LoVo (cell line): ENCODE data around the gene C12orf43.

Source experiments
- DNase-seq: peaks from one replicate; pipeline ENCODE4 v3.0.0-alpha.2; 2016; ENCODE audit warnings: low spot score

The C12orf43 gene

DNA sequence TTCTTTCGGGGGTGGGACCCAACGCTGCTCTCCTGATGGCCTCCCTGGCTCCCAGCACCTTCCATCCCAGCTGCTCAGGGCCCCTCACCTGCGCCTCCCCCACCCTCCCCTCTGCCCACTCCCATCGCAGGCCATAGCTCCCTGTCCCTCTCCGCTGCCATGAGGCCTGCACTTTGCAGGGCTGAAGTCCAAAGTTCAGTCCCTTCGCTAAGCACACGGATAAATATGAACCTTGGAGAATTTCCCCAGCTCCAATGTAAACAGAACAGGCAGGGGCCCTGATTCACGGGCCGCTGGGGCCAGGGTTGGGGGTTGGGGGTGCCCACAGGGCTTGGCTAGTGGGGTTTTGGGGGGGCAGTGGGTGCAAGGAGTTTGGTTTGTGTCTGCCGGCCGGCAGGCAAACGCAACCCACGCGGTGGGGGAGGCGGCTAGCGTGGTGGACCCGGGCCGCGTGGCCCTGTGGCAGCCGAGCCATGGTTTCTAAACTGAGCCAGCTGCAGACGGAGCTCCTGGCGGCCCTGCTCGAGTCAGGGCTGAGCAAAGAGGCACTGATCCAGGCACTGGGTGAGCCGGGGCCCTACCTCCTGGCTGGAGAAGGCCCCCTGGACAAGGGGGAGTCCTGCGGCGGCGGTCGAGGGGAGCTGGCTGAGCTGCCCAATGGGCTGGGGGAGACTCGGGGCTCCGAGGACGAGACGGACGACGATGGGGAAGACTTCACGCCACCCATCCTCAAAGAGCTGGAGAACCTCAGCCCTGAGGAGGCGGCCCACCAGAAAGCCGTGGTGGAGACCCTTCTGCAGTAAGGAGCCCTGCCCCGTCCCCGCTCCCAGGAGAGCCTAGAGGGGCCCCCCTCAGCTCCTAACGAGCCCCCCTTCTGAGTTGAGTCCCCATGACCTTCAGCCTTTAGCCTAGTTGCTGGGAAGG lies 37.7 kb downstream of the C12orf43 start, which contains the start of gene HNF1A:
Gene HNF1A (plus strand): TSS at position 248 of the 924 bp plus-strand sequence. CDS start 226 bp downstream, at position 474.
- DNase-seq = peak; percentile 75

DNA sequence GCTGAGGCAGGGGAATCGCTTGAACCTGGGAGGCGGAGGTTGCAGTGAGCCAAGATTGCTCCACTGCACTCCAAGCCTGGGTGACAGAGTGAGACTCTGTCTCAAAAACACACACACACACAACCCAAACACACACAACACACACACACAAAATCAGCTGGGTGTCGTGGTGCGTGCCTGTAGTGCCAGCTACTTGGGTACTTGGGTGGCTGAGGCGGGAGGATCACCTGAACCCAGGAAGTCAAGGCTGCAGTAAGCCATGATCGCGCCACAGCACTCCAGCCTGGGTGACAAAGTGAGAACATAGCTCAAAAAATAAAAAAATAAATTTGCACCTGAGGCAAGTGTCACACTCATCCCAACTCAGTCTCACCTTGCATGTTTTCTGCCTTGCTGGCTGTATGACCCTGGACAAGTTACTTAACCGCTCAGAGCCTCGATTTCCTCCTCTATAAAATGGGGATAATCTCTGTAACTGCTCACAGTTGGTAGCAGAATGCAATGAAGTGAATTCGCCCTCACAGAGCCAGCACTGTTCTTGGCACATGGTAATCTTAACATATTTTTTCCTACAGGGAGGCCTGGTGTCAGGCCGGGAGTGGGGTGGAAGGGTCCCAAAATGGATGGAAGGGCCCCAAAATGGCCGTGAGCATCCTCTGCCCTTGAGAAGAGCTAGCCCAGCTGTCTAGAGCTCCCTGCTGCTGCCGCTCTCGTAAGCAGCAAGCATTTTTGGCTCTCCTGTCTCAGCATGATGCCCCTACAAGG lies 38.6 kb downstream of the C12orf43 start:
- no peak for DNase-seq

DNA sequence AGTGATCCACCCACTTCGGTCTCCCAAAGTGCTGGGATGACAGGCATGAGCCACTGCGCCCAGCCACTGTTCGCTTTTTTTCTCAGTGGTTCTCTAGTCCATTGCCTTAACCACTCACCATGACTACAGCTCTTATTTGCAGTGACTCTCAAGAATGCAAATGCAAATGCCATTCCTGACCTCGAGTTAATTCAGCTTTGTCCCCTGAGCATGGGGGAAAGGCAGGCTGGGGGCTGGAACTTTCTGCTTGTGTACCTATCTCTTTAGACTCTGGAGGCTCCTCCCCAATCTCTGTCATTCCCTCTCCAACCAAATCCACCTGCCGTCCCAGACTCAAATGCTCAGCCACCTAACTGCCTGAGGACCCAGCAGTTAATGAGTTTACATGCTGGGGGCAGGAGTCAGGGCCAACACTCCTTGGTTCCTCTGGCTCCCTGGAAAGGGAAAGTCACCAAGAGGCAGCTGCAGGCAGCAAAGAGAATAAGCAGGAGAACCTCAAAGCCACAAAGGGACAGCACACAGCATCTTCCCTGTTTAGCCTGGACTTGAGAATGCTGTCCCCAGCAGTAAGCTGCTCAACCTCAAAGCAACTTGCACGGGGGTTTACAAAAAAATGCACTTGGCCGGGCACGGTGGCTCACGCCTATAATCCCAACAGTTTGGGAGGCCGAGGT lies 43.3 kb downstream of the C12orf43 start:
- DNase-seq = no peak

DNA sequence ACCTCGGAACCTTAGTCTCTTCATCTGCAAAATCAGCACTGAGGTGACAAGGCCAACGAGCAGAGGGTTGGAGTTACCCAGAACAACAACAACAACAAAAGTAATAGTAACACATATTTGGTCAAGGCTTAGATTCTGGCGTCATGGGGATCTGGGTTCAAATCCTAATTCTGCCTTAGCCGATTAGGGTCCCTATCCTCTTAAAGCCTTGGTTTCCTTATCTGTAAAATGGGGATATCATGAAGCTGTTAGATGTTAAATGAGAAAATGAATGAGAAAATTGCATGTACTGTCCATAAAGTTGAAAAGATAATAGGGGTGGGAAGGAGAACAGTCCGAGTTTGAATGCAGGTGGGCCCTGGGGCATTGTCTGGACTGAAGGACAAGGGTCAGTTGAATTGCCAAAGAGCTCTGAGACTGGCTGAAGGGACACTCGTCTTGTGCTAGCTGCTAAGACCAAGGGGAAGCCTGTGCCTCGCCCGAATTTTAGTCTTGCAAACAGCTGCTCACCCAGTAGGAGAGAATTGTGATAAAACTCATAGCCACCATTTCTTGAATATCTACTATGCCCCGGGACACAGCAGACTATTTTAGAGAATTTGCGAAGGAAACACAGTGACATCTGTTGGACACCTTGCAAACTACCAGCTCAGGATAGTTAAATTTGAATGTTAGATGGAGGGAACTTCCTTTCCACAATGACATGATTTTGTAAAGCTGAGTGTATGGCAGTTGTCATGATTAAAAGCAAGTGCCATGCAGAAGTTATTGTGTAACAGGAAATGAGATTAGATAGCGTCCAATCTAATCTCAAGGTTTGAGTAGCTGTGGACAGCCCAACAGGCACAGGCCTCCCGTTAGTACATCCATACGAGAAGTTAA lies 44.7 kb downstream of the C12orf43 start:
- peak; percentile 70 for DNase-seq

DNA sequence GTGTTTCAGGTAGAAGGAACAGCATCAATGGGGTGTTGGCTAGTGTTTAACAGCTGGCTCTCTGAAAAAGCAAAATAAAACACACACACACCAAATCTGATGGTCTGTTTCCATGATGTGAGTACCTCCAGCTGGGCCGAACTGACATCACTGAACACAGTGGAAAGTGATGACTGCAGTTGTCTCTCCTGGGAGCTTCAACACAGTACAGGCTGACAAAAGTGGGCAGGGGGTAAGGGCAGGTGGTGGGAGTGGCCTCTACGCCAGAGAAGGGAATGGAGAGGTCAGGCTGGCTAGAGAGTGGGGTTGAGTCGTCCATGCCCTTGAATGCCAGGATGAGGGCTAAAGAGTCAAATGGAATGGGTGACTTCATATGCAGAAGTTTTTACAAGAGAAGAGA lies 46.0 kb downstream of the C12orf43 start:
- DNase-seq = no peak

DNA sequence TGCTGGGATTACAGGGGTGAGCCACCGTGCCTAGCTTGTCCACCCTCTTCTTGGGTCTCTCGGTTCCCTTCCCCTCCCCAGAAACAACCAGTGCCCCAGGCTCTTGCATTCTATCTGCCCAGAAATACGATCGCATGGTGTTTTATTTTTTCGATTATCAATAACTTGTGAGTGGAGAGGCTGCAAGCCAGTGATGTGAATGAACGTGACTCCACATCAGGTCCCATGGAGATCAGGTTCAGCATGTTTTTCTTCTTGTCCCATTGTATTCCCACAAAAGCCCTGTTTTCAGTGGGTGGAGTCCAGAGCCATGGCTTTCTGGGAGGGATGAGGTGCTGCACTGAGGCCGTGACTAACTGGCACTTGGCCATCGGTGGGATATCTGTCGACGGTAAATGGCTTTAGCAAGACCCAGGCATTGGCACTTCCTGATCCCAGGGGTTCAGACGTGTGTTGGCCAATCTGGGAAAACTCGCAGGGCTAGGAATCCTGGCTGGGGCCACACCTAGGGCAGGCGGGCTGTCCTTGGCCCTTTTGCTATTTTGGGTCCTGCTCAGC lies 50.7 kb downstream of the C12orf43 start:
- no peak for DNase-seq

DNA sequence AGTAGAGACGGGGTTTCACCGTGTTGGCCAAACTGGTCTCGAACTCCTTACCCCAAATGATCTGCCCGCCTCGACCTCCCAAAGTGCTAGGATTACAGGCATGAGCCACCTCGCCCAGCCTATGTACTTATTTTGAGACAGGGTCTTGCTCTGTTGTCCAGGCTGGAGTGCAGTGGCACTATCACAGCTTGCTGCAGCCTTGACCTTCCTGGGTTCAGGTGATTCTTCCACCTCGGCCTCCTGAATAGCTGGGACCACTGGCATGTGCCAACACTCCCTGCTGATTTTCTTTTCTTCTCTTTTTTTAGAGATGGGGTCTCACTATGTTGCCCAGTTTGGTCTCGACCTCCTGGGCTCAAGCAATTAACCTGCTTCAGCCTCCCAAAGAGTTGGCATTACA lies 52.0 kb downstream of the C12orf43 start:
- DNase-seq = no peak

DNA sequence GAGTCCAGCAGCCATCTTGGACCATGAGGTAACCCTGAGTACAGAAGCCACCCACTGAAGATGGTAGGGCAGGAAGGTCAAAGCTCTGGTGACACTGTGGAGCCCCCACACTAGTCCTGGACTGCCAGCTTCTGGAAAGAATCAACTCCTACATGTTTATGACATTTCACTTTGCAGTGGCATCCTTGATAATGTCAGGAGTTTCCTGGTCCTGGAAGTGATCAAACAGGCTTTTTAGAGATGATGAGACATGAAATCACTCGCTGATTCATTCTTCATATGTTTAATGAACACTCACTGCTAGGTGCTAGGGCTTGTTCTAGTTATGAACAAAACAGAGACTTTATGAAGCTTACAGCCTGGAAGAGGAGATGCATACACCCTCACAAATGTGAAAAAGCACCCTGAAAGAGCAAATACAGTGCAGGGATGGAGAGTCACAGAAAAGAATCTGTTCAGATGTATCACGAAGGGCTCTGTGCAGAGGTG lies 53.7 kb downstream of the C12orf43 start:
- no peak for DNase-seq

DNA sequence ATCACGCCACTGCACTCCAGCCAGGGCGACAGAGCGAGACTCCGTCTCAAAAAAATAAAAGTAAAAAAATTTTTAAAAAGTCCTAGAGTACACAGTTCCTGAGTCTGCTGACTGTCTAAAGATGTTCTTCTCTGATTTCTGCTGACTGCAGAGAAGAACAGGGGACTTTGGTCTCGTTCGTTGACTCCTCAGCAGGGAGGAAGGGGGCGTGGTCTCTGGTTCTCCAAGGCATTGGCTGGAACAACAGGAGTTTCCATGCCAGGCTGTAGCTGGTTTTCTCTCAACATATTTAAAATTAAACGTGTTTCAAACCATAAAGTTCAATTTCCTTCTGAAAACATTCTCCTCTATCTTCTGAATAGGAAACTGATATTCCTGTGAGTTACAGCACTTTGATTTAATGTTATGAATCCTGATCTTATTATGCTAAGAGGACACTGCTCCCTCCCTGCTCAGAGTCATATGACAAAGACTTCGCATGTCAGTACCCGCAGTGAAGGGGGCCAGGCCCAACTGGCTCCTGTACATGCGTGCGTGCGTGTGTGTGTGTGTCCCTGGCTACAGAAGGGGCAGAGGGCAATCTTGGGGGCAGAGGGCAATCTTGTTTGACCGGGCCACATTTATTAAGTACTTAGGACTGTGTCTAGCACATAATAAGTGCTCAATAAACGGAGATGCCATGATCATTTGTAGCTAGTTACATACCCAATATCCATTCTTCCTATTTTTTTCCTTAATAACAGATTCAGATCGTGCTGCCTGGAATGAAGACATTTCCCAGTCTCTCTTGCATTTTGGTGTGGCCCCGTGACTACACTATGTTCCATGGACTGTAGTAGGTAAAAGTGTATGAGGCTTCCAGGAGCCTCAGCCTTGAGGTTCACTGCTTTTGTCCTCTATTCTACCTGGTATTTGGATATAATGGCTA lies 54.4 kb downstream of the C12orf43 start:
- DNase-seq = peak; percentile 85

DNA sequence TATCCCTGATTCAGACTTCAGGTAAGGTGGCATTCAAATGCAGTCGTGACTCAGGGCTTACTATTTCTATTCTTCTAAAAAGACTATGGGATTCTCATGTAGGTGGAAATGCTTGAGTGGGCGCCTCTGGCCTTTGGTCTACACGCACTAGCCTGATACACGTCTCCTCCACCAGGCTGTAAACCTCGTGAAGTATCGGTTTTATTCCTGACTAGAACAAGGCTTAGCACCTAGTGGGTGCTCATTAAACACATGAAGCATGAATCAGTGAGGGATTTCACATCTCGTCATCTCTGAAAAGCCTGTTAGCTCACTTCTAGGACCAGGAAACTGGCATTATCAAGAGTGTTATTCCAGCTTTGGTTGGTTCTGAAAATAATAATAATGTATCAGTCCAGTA lies 55.6 kb downstream of the C12orf43 start:
- DNase-seq = no peak

DNA sequence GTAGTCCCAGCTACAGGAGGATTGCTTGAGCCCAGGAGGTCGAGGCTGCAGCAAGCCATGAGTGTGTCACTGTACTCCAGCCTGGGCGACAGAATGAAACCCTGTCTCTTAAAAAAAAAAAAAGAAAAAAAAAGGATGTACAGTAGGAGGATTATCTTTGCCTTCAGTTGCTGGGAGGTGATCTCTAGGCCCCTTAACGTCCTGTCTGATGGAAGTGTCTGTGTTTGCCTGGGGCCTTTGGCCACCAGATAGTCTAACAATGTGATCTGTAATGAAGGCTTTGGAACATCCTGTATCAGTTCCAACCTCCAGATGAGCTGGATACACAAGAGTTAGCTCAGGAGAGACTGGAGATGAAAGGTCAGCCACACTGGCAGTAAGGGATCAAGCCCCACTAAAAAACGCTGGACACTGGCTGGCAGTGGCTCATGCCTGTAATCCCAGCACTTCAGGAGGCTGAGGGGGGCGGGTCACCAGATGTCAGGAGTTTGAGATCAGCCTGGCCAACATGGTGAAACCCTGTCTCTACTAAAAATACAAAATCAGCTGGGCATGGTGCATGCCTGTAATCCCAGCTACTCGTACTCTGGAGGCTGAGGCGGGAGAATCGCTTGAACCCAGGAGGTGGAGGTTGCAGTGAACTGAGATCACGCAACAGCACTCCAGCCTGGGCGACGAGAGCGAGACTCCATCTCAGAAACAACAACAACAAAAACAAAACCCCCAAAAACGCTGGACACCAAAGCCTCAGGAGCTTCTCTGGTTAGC lies 57.0 kb downstream of the C12orf43 start:
- no peak for DNase-seq

DNA sequence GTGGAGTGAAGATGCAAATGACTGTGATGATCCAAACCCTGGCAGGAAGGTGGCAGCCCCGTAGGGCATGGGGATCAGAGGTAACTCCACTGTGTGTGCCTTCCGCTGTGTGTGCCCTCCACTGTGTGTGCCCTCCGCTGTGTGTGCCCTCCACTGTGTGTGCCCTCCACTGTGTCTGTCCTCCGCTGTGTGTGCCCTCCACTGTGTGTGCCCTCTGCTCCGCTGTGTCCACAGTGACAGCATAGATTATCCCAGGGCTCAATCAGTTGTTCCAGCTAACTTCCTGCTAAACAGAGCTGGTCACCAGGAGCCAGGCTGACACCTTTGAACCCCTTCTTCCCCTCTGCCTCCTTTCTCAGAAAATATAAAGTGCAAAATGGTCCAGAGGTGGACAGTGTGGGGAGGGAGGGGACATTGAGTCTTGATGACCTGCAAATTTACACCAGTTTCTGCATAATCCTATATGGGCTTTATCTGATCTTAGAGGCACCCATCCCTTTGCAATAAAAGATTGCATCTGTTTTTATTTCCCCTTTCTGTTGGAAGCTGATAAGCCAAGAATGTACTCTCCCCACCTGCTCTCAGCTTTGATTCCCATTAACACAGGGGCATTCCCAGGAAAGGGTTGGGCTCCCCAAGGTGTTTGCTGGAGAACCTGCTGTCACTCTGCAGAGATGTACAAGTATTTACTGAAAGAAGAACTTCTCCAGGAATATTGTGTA lies 59.5 kb downstream of the C12orf43 start:
- DNase-seq = peak; percentile 76

DNA sequence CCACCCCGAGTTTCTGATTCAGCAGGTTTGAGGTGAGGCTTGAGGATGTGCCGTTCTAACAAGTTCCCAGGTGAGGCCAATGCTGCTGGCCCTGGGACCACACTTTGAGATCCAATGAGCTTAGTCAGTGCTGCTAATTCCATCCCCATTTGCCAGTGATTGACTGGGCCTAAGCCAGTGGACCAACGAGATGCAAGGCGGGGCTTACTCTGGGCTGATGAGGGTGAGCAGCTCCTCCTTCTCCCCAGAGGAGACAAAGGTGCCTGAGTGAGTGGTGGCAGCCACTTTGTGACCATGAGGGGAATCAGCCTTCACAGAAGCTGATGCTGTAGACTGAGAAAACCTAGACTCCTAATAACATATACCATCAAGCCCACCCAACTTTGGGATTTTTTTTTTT lies 61.1 kb downstream of the C12orf43 start:
- DNase-seq = peak; percentile 80

DNA sequence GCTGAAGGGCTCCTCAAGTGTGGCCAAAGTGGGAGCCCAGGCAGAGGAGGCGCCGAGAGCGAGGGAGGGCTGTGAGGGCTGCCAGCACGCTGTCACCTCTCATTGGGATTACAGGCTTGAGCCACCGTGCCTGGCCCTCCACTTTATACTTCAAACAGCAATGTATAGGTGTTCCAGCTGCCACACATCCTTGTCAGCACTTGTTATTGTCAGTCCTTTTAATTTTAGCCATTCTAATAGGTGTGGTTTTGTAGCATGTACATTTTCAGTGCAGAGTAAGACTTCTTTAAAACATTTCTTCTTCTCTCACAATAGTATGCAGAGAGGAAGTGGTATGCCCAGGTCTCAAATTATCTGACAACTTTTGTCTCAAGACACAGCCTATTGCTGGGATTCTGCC lies 65.5 kb downstream of the C12orf43 start:
- DNase-seq = no peak
